A549 treated with Hydrocortisone at 1 μM for 4 hours (cell line): ENCODE results near the gene POLR3A. TPM values are rescaled to one million over a fixed set of nuclear protein-coding genes. Genes with fewer than 3 reads are reported as not detected.

Source experiments
- total RNA-seq: library from RNA; stranded (reverse); fragments of 200-300 nt; extraction: Qiagen RNA extraction; gene quantifications from 5 replicates; pipeline ENCODE4 v1.2.3, GENCODE V29; 2022

POLR3A gene
- 12.1 to 15.4 TPM (median 12.9 TPM) in 5 replicates for total RNA-seq

DNA sequence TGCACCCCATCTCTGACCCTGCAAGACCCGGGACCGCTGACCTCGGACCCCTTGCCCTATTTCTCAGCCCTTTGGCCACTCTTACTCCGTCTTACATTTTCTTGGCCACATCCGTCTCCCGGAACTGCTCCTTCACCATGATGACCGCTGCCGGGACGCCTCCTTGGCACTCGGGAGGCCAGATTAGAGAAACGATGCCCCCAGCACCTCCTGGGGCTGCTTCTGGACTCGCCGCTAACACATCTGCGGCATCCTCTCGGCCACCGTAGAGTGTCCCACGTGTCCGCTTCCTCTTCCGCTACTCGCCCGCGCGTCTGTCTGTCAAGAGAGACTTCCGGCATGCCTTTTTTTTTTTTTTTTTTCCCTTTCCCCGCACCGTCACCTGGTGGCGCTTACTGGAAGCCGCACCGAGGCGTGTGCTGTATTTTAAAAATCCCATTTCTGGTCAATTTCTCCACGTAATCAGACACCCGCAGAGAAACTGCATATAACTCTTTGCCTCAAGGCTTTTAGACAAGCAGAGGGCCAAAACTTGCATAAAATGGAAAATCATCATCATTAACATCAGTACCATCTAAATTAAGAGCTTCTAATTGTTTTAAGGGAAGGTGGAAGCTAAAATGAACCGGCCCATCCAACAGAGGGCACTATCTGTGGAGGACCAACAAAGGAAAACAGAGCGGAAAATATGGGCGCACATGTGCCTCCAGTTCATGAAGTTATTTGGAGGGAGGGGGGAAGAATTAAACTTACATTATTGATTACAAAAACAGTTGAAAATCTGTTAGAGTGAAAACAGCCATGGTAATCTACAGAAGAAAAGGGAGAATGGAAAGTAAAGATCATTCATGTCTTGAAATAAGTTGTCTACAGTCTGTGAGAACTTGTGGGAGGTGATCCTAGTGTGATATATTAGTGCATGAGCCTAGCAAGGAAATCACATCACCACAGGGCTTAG, at the start of gene POLR3A:
POLR3A (minus strand) TSS at position 247 of the 958 bp plus-strand sequence; CDS start at position 139, 108 bp downstream.

DNA sequence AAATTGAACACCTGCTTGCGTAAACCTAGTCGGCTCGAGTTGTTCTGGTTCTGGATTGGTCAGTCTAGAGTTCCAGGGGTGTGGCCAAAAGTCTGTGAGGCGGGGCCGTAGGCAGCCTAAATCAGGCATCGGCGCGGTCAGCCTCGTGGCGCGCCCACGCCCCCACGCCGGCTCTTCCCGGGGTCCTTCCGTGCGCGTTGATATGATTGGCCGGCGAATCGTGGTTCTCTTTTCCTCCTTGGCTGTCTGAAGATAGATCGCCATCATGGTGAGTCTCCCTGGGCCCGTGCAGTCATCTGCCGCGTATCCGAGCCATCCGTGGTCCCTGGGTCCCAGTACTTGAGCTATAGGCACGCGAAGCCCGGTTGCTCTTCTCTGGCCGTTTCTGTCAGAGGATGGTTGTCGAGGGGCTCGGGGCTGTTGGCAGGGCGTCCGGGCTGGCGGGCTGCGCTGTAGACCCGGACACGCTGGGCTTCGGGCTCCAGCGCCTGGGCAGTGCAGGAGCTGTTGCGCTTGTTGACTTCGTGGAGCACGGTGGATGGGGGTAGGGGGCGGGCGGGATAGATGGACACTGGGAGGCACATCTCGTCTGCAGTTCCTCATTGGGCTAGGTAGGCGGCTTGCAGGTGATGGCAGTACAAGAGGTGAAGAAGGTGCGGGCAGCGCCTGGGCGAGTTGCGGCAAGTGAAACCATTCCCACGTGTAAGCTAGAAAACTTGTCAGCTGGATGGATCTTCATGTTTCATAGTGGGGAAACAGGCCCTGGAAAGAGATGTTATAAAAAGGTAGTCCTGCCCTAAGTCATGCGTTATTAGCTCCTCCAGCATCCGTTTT, 4.5 kb upstream of the POLR3A start, which contains the start of gene RPS24:
RPS24 (plus strand) TSS at position 227 of the 834 bp plus-strand sequence; CDS start at position 266, 39 bp downstream.

DNA sequence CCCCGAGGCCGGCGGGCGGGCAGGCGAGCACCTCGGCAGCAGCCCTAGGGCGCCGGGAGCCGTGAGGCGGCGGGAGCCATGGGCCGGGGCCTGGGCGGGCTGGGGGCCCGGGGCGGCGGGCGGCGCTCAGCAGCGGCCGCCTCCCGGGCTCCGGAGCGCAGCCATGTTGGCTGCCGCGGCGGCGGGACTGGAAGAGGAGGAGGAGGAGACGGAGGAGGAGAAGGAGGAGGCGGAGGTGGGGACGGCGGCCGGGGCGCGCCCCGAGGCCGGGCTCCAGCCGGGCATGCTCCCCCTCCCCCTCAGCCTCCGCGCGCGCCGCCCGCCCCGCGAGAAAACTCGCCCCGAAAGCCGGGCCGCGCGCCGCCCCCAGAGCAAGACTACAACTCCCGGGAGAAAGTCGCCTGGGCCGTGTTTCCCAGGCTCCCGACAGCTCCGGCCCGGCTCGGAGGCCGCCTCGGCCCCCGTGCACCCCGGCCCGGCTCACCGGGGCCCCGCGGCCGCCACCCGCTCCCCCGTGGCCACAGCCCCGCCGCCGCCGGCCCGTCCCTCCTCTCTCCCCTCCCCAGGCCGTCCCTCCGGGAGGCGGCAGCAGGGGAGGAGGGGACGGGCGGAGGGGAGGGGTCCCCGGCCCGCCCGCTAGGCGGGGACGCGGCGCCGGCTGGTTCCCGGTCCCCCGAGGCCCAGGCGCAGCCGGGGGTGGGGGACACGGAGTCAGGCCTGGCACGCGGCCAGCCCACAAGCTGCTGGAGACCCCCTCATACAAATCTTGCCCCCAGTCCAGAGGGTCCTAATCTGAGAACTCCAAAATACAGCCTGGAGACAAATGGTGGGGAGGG, 102.5 kb downstream of the POLR3A start, which contains the start of gene DLG5:
DLG5 (minus strand) TSS at position 190 of the 836 bp plus-strand sequence. CDS start 235 bp downstream, outside the sequence.

Other genes with a start within 250 kb of the POLR3A start
- gene DLG5, start 102.8 kb downstream of the POLR3A start, total RNA-seq: 30.4 to 42.7 TPM (median 36.6 TPM) in 5 replicates
- gene RPS24, start 4.3 kb upstream of the POLR3A start, total RNA-seq: 2,701 to 3,323 TPM (median 3,034 TPM) in 5 replicates